SK-N-DZ (cell line): Measurements from ENCODE around the gene SLX9.
"Not testable (repeated sequence)": the region's sequence is repeated elsewhere in the genome, so short reads cannot be mapped to it uniquely, and the experiment has no call there.

Experiments
- DNase-seq: peaks from one replicate; pipeline ENCODE4 v3.0.0-alpha.2; 2015; ENCODE audit warnings: low spot score

SLX9 gene

GRCh38 chr21:45017039-45017960 is 77.5 kb downstream of the SLX9 start:
- DNase-seq: no peak

GRCh38 chr21:45018131-45019075 is 78.6 kb downstream of the SLX9 start:
- no peak for DNase-seq

DNA sequence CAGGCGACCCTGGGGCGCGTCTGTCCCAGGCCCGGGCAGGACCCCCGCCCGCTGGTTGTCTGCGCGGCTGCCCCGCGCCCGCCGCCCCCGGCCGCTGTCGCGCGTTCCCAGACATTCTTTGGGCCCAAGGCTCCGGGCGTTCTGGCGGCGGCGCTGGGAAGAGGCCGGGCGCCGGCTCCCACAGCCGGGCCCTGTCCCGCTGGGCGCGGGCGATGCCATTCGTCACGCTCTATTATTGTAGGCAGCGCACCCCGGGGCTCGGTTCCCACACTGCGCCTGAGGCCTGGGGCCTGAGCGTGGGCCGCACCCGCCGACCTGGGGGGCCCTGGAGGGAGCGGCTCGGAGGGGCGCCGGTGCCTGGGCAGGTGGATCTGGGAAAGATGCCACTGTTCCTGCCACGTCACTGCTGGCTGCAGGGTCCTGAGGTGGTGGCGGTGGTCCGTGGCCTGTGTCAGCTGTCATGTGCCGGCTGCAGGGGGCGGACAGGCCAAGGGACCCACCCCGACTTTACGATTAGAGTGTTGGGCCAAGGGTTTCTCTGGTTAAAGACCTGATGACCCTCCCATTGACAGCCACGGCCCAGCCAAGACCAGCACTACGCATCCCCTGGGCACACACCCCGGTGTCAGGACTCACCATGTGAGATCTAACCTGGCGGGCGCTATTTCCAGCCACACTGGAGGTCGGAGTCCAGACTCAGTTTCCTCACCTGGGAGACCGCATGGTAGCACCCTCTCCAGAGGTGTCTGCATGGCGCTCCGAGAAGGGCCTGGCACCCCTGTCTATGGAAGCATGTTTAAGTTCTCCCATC is 79.5 kb downstream of the SLX9 start:
- no peak for DNase-seq

GRCh38 chr21:45019887-45020537 is 80.2 kb downstream of the SLX9 start:
- no peak for DNase-seq

GRCh38 chr21:45020629-45021427 is 81.0 kb downstream of the SLX9 start:
- no peak for DNase-seq

- DNase-seq: no peak
Observed at GRCh38 chr21:45021428-45022347, 81.9 kb downstream of the SLX9 start.

GRCh38 chr21:45022348-45022675 is 82.5 kb downstream of the SLX9 start:
- no peak for DNase-seq

GRCh38 chr21:45022736-45023135 is 82.9 kb downstream of the SLX9 start:
- DNase-seq: no peak

DNA sequence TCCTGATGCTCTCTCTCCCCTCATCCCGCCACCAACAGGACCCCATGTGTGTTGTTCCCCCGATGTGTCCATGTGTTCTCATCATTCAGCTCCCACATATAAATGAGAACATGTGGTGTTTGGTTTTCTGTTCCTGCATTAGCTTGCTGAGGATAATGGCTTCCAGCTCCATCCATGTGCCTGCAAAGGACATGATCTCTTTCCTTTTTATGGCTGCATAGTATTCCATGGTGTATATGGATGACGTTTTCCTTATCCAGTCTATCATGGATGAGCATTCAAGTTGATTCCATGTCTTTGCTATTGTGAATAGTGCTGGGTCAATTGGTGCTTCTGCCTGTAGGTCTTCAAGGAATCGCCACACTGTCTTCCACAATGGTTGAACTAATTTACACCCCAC is 84.7 kb downstream of the SLX9 start:
- not testable (repeated sequence) for DNase-seq

DNA sequence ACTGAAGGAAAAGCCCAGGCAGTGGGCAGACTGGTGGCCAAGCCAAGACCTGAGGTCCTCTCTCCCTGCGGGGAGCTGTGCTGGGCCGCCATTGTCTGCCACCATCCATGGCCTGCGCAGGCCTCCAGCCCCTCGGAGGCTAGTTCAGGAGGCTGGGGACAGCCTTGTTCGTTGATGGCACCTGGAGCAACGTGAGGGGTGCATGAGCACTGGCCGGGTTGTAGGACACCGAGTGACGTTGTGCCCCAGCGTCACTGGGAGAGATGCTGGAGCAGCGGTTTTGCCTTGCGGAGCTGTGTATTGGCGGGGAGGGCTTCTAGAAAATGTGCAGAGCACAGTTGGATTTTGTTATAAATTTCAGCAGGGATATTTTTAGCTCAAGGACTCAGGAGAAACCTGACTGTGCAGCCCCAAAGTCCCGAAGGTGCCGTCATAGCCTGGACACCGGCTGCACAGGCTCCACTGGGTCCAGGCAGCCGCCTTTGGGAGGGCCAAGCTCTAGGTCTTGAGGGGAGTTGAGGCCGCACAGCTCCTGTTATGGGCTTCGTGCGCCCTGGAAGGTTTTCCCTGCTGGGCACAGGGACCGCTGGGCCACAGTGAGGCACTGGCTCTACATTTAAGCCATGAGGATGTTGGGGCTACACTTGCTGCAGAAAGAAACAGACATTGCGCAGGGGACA is 86.4 kb downstream of the SLX9 start:
- DNase-seq: no peak
